ENCODE results near the gene SLC2A6. TPM values are rescaled to one million over a fixed set of nuclear protein-coding genes. Genes with fewer than 3 reads are reported as not detected.

The SLC2A6 gene
- total RNA-seq, 1 donor from 2014 or later, result 8.7 TPM

- Histone ChIP-seq H3K4me3 (no peak overlapping the region), H3K9me3 (no peaks in the 10 kb centered on the region), H3K36me3 (no peaks in the 10 kb centered on the region), H3K4me1 (peaks cover 2 to 12% of the 10 kb centered on the region in 2 donors), H3K27me3 (no peaks in the 10 kb centered on the region), H3K27ac (no peak overlapping the region)
- DNase-seq (ENCODE audit: low spot score in 2 of 2), result no peak
- intact Hi-C loops (cut with DNase I), result no loop called here
- no peak for TF ChIP-seq CTCF (IDR thresholded peaks at IDR 0.05)
Measured at GRCh38 chr9:133483611-133484010, 4.7 kb upstream of the SLC2A6 start.

GRCh38 chr9:133477992-133478850 is 678 bp downstream of the SLC2A6 start:
- H3K27ac ChIP-seq, result peak overlapping the region; percentile 50 to 64
- intact Hi-C loops (cut with DNase I), result loop anchor here (2.0 kb wide), 1 partner anchor 59 kb away; the partner anchor contains the start of gene REXO4
- no peak for TF ChIP-seq CTCF (IDR thresholded peaks at IDR 0.05)
- H3K27me3 ChIP-seq, result no peaks in the 10 kb centered on the region
- H3K36me3 ChIP-seq, result peaks cover 0 to 2% of the 10 kb centered on the region in 2 donors
- peak overlapping the region; percentile 44 to 80 for H3K4me3 ChIP-seq
- no peaks in the 10 kb centered on the region for H3K9me3 ChIP-seq
- no peak for DNase-seq (ENCODE audit: low spot score in 2 of 2)
- H3K4me1 ChIP-seq, result peaks cover 6 to 17% of the 10 kb centered on the region in 2 donors

- intact Hi-C loops (cut with DNase I), result no loop called here
- Histone ChIP-seq H3K27ac (no peak overlapping the region), H3K27me3 (no peaks in the 10 kb centered on the region), H3K36me3 (peaks cover 0 to 2% of the 10 kb centered on the region in 2 donors), H3K4me1 (peaks cover 6 to 17% of the 10 kb centered on the region in 2 donors), H3K4me3 (no peak overlapping the region), H3K9me3 (no peaks in the 10 kb centered on the region)
- no peak for DNase-seq (ENCODE audit: low spot score in 2 of 2)
- TF ChIP-seq CTCF (IDR thresholded peaks at IDR 0.05), result no peak
Measured at GRCh38 chr9:133477461-133477860, 1.4 kb downstream of the SLC2A6 start.

GRCh38 chr9:133476941-133477340 is 2.0 kb downstream of the SLC2A6 start:
- intact Hi-C loops (cut with DNase I), result no loop called here
- H3K36me3 ChIP-seq, result peaks cover 0 to 2% of the 10 kb centered on the region in 2 donors
- H3K27ac ChIP-seq, result no peak overlapping the region
- no peaks in the 10 kb centered on the region for H3K9me3 ChIP-seq
- no peak for DNase-seq (ENCODE audit: low spot score in 2 of 2)
- H3K27me3 ChIP-seq, result no peaks in the 10 kb centered on the region
- no peak for TF ChIP-seq CTCF (IDR thresholded peaks at IDR 0.05)
- H3K4me3 ChIP-seq, result no peak overlapping the region
- H3K4me1 ChIP-seq, result peaks cover 6 to 17% of the 10 kb centered on the region in 2 donors

GRCh38 chr9:133476036-133476931 is 2.6 kb downstream of the SLC2A6 start:
- Histone ChIP-seq H3K27ac (no peak overlapping the region), H3K4me1 (peaks cover 6 to 17% of the 10 kb centered on the region in 2 donors), H3K9me3 (no peaks in the 10 kb centered on the region), H3K36me3 (peaks cover 0 to 2% of the 10 kb centered on the region in 2 donors), H3K27me3 (no peaks in the 10 kb centered on the region), H3K4me3 (no peak overlapping the region)
- DNase-seq (ENCODE audit: low spot score in 2 of 2), result no peak
- intact Hi-C loops (cut with DNase I), result no loop called here
- no peak for TF ChIP-seq CTCF (IDR thresholded peaks at IDR 0.05)
